Lower leg skin (tissue), 3 donors: ENCODE measurements around the gene SMPD1.

Experiments used
- CTCF ChIP-seq, 3 donors: fragments of 450-650 bp; IDR thresholded peaks; one replicate each; pipeline ENCODE4 v1.5.1; 2016; ENCODE audit warnings: antibody characterized with exemption in 3 of 3, mild to moderate bottlenecking in 3 of 3, moderate library complexity in 2 of 3
- POLR2A ChIP-seq, 2 donors: fragments of 450-650 bp; IDR thresholded peaks; one replicate each; pipeline ENCODE4 v1.6.1; 2016 to 2017; ENCODE audit warnings: antibody characterized with exemption in 2 of 2, mild to moderate bottlenecking in 1 of 2, moderate library complexity in 1 of 2

- TF ChIP-seq CTCF (IDR thresholded peaks at IDR 0.05) (no peak), POLR2A (IDR thresholded peaks at IDR 0.05) (no peak)
These were observed 35.4 kb upstream of the SMPD1 start for GRCh38 chr11:6354651-6355485.
